Large intestine (tissue), 3 donors: ENCODE data around the gene KIAA0930. TPM values are rescaled to one million over a fixed set of nuclear protein-coding genes. Genes with fewer than 3 reads are reported as not detected.

Experiments
- DNase-seq, 2 donors: peaks; one replicate each; pipeline versions ENCODE4 v3.0.0 to v3.0.0-alpha.2; 2013
- H3K27ac ChIP-seq: one replicate; pipeline ENCODE4 v1.5.1; 2013; ENCODE audit warnings: low read length
- H3K27me3 ChIP-seq: 2 replicates; pipeline ENCODE4 v1.6.1; 2013; ENCODE audit warnings: low read length; ENCODE audit not compliant: control insufficient read depth, insufficient read depth
- H3K36me3 ChIP-seq: 2 replicates; pipeline ENCODE4 v1.6.1; 2013; ENCODE audit warnings: low read length; ENCODE audit not compliant: control insufficient read depth, insufficient read depth
- H3K4me1 ChIP-seq: one replicate; pipeline ENCODE4 v1.6.1; 2013; ENCODE audit warnings: low read length; ENCODE audit not compliant: control insufficient read depth, insufficient read depth
- H3K4me3 ChIP-seq: one replicate; pipeline ENCODE4 v1.5.1; 2013; ENCODE audit warnings: low read length
- H3K9me3 ChIP-seq: one replicate; pipeline ENCODE4 v1.6.1; 2013; ENCODE audit warnings: mild to moderate bottlenecking, low read depth, low read length, moderate library complexity; ENCODE audit not compliant: control insufficient read depth
- WGBS: methylation state at CpG from one replicate; pipeline ENCODE4 v1.1.5; 2013; ENCODE audit warnings: low lambda C conversion rate; ENCODE audit not compliant: insufficient coverage; 5-methylcytosine and 5-hydroxymethylcytosine counted together
- polyA plus RNA-seq: library from polyadenylated mRNA; unstranded; fragments of 120-200 nt; gene quantifications from one replicate; pipeline ENCODE4 v1.2.1, GENCODE V29; 2013

The KIAA0930 gene
- polyA plus RNA-seq, 1 donor: 21.8 TPM

- DNase-seq: no peak
- peaks cover 3% of the 10 kb centered on the region for H3K27me3 ChIP-seq
- no peak overlapping the region for H3K4me3 ChIP-seq
- no peaks in the 10 kb centered on the region for H3K36me3 ChIP-seq
- no peak overlapping the region for H3K27ac ChIP-seq
- WGBS: 94% methylated on average over 3 of the region's 14 CpGs
- no peaks in the 10 kb centered on the region for H3K4me1 ChIP-seq
- H3K9me3 ChIP-seq: no peaks in the 10 kb centered on the region
Observed at GRCh38 chr22:45217806-45218205, 22.9 kb downstream of the KIAA0930 start.

DNA sequence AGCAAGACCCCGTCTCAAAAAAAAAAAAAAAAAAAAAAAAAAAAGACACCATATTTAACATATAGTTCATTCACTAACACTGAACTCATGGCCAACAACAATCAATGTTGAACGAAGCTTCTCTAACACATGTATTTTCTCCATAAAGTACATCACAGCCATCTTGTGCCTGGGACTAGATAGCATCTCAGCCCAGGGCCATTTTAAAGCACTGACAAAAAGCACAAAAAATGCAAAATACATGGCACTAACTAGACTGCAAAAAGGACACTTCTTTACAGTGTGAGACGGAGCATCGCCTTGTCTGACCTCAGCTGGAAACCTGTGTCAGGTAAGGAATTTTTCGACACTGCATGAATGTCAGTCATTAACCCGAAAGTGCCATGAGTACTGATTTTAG, 23.3 kb downstream of the KIAA0930 start:
- Histone ChIP-seq H3K27ac (no peak overlapping the region), H3K36me3 (no peaks in the 10 kb centered on the region)
- WGBS: no CpG with 5 or more reads among the region's 6 CpGs

DNA sequence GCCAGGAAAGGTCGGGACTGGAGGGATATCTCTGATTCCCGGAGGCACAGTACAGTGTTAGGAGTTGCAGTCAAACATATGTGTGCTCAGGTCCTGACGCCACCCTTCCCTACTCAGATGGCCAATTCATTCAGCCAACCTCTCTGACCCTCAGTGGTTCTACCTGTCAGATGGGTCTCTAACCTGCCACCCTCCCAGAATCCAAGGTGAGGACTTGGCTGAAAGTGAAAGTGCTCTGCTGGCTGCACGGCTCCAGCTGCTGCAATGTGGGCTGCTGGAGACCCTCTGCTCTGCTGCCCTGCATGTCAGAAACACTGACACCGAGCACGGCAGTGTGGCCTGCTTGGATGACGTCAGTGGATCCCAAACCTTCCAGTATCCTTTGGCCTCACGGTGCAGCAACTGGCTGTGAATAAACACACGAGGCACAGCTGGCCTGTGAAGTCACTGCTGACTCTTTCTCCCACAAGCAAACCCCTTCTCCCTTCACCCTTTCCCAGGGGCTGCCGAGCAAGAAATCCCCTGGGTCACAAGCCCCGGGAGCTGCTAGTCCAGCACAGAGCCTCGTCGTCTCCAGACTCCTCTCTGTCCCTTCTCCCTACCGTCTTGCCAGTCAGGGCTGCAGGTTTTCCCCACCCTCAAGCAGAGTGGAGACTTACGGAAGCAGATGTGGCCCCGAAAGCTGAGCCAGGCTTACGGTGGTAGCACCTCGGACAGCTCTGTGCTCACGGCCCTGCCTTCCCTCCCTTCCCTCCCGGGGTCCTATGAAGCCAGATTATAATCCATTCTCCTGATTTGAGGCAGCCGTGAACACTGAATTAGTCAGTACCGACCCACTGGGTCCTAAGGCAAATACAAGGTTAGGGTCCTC, 24.3 kb downstream of the KIAA0930 start:
- WGBS: 20% methylated on average over 1 of the region's 22 CpGs
- no peak for DNase-seq

More for the DNA sequence above, 23.3 kb downstream of the KIAA0930 start:
- H3K4me3 ChIP-seq: no peak overlapping the region
- H3K9me3 ChIP-seq: no peaks in the 10 kb centered on the region
- H3K4me1 ChIP-seq: no peaks in the 10 kb centered on the region
- H3K27me3 ChIP-seq: peaks cover 5% of the 10 kb centered on the region
- no peak for DNase-seq

DNA sequence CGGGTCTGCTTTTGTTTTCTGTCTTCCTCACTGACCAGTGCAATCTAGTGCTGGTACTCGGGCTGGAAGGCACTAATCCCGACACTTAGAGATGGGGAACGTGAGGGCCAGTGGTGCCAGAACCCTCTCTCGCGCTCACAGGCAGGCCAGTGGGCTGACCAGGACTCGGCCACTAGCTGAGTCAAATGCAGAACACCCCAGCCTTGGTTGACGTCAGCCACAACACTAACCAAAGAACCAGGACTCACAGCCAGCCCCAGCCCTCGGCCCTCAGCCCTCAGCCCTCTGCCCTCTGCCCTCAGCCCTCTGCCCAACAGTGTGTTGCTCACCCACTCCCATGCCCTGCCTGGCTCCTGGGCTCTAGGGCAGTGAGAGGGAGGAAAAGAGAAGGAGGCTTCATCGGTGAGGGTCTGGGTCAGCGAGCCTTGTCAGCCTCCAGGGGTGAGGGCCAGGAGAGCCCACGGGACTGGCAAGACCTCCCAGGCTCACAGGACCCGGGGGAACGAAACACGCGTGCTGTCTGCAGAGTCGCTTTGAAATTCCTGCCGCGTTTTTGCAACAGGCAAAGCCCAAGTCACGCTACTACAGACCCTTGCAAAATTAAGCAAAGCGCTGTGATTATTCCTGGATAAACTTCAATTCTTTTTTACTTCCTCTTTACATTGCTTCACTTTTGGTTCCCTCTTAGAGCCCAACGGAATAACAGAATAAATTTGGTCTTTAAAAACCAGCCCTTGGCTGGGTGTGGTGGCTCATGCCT, 27.5 kb downstream of the KIAA0930 start:
- Histone ChIP-seq H3K27ac (no peak overlapping the region), H3K4me1 (no peaks in the 10 kb centered on the region), H3K27me3 (peaks cover 5% of the 10 kb centered on the region), H3K36me3 (peaks cover 4% of the 10 kb centered on the region), H3K9me3 (no peaks in the 10 kb centered on the region), H3K4me3 (no peak overlapping the region)
- no peak for DNase-seq
- WGBS: 100% methylated on average over 2 of the region's 22 CpGs

More for the DNA sequence above, 24.3 kb downstream of the KIAA0930 start:
- Histone ChIP-seq H3K9me3 (no peaks in the 10 kb centered on the region), H3K27ac (no peak overlapping the region), H3K4me3 (no peak overlapping the region), H3K4me1 (no peaks in the 10 kb centered on the region), H3K27me3 (peaks cover 5% of the 10 kb centered on the region), H3K36me3 (no peaks in the 10 kb centered on the region)

GRCh38 chr22:45212306-45212709, 28.4 kb downstream of the KIAA0930 start:
- Histone ChIP-seq H3K27me3 (peaks cover 5% of the 10 kb centered on the region), H3K36me3 (peaks cover 4% of the 10 kb centered on the region), H3K27ac (no peak overlapping the region), H3K9me3 (no peaks in the 10 kb centered on the region), H3K4me3 (no peak overlapping the region), H3K4me1 (no peaks in the 10 kb centered on the region)
- WGBS: 30% methylated on average over 4 of the region's 14 CpGs
- DNase-seq: no peak

DNA sequence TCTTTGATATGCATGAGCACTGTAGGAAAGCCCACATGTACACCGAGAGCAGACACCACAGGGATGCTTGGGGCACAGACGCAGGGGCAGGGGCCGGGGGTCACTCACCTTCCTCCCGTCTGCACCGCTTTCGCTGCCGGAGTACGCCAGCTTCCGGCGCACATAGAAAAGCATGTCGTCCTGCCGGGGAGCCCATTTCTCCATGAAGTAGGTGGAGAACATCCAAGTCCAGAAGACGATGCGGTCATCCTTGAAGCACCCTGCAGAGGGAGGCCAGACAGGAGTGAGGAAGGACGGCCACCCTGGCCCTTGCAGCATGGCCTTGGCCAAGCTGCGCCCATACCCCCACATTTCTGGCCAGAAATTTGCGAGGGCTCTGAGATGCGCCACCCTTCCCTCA, 28.8 kb downstream of the KIAA0930 start:
- H3K27ac ChIP-seq: no peak overlapping the region
- H3K9me3 ChIP-seq: no peaks in the 10 kb centered on the region
- H3K27me3 ChIP-seq: peaks cover 5% of the 10 kb centered on the region
- H3K4me1 ChIP-seq: no peaks in the 10 kb centered on the region
- DNase-seq: no peak
- no peak overlapping the region for H3K4me3 ChIP-seq
- H3K36me3 ChIP-seq: peaks cover 4% of the 10 kb centered on the region
- WGBS: no CpG with 5 or more reads among the region's 18 CpGs

DNA sequence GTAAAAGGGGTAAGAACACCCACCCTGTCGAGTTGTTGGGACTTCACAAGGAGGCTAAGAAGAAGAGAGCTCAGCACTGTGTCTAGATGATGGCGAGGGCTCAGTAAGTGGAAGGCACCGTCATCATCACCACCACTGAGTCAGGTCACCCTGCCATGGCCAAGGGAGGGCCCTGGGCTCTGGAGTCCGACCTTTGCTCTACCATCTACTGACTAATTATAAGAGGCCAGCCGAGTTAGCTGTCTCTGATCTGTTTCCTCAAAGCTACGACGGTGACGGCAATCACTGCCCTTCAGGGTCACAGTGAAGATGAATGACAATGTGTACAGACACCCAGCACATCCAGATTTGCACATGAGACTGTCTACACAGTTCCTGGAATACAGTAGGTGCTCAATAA, 29.3 kb downstream of the KIAA0930 start:
- Histone ChIP-seq H3K4me3 (no peak overlapping the region), H3K4me1 (no peaks in the 10 kb centered on the region)
- WGBS: no CpG with 5 or more reads among the region's 8 CpGs

GRCh38 chr22:45210991-45211390, 29.7 kb downstream of the KIAA0930 start:
- Histone ChIP-seq H3K27ac (no peak overlapping the region), H3K36me3 (peaks cover 4% of the 10 kb centered on the region), H3K4me3 (no peak overlapping the region), H3K9me3 (no peaks in the 10 kb centered on the region), H3K27me3 (peaks cover 5% of the 10 kb centered on the region), H3K4me1 (no peaks in the 10 kb centered on the region)
- 100% methylated on average over 2 of the region's 8 CpGs for WGBS
- DNase-seq: no peak

More for the DNA sequence above, 29.3 kb downstream of the KIAA0930 start:
- no peaks in the 10 kb centered on the region for H3K9me3 ChIP-seq
- H3K36me3 ChIP-seq: peaks cover 4% of the 10 kb centered on the region
- H3K27ac ChIP-seq: no peak overlapping the region
- H3K27me3 ChIP-seq: peaks cover 5% of the 10 kb centered on the region
- DNase-seq: no peak

- Histone ChIP-seq H3K27me3 (peaks cover 5% of the 10 kb centered on the region), H3K27ac (no peak overlapping the region), H3K9me3 (no peaks in the 10 kb centered on the region), H3K4me1 (no peaks in the 10 kb centered on the region), H3K4me3 (no peak overlapping the region), H3K36me3 (peaks cover 4% of the 10 kb centered on the region)
- no CpG with 5 or more reads among the region's 11 CpGs for WGBS
- DNase-seq: no peak
Observed at GRCh38 chr22:45210577-45210976, 30.1 kb downstream of the KIAA0930 start.

GRCh38 chr22:45210174-45210573, 30.5 kb downstream of the KIAA0930 start:
- Histone ChIP-seq H3K36me3 (peaks cover 6% of the 10 kb centered on the region), H3K27ac (no peak overlapping the region), H3K4me3 (no peak overlapping the region), H3K4me1 (no peaks in the 10 kb centered on the region), H3K27me3 (peaks cover 5% of the 10 kb centered on the region), H3K9me3 (no peaks in the 10 kb centered on the region)
- no CpG with 5 or more reads among the region's 7 CpGs for WGBS
- no peak for DNase-seq
